ENCODE data around the gene SPOCK3. TPM values are rescaled to one million over a fixed set of nuclear protein-coding genes. Genes with fewer than 3 reads are reported as not detected.

SPOCK3 gene
- total RNA-seq, 1 donor from 2014 or later, result not detected

DNA sequence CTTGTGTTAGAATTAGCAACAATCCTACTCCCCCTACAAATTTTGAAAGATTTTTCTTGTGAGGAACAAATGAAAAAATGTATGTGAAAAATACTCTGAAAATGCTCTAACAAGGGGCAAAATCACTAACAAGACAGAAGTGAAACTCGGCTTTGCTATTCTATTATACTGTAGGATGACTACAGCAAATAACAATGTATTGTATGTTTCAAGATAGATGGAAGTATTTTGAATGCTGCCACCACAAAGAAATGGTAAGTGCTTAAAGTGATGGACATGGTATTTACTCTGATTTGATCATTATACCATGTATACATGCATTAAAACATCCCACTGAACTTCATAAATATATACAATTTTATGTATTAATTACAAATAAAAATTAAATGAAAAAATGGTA is 192.8 kb downstream of the SPOCK3 start:
- no peak for DNase-seq (ENCODE audit: low spot score)

DNA sequence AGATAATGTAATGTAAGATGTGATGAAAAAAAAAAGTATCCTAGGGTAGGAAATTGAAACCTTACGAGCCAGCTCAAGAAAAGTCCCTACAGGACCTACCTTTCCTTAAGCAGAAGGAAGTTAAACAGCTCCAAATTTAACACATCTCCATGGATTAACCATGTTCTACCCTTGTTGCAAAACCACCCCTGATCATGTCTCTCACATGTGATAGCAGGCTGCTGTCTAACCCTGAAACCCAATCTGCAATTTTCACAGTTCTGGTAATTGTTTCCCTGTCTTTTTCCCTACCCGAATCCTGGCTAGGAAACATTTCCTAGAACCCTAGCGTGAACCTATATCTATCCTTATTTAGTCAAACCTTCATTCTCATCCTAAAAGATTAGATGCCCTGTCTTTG is 198.9 kb downstream of the SPOCK3 start:
- DNase-seq (ENCODE audit: low spot score), result no peak

DNA sequence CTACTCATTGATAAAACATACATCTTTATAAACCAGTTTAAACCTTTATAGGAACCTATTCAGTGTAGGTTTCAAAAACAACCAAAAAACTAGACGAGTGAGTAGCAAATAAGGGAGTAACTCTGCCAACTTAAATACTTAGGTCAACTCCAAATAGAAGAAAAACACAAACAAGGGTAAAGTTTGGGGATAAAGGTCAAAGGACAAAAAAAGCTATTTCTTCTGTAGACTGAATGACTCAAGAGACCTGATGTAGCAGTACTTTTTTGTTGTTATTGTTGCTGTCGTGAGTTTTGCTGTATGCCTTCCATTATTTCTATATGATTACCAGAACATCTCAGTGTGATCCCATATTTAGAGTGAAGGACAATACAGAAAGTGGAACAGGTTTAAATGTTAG is 199.3 kb downstream of the SPOCK3 start:
- DNase-seq (ENCODE audit: low spot score), result no peak

DNA sequence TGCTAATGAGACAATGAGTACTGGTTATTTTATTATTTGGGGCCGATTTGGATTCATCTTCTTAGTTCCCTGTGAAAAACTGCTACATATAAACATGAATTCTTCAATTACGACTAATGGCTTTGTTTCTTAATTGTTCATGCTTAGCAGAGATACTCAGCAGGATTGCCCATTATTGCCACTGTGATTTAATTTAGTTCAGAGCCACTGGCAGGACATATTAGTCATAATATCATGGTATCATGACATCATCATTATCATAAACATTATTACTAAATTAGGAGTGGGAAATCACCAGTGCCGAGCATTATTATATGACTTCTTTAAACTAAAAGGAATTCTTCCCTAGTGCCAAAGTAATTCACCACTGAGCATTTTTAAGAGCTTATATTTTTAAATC is 201.4 kb downstream of the SPOCK3 start:
- no peak for DNase-seq (ENCODE audit: low spot score)

DNA sequence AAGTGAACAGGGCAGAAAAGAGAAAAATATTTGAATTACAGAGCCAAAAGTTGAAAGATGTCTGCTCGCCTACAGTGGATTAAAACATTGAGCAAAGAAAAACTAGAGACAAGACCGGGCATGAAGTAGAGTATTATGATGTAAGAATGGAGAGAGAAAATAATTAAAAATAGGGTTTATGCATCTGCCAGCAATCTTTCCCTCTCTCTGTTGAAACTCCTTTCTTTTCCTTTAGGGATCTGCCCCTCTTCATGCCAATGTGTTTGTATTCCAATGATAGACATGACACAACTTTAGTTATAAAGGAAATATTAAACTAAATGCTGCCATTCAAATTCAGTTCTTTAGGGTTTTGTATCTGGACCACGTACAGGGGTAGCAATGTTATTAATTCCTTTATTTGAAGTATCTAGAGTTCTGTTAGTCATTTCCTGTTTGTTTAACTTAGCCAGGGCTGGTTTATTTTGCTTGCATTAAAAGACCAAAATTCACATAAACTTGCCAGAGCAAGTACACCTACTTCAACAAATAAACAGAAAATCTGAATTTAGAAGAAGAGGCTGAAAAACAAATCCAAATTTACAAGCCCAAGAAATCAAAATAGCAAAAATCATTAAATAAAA is 202.6 kb downstream of the SPOCK3 start:
- DNase-seq (ENCODE audit: low spot score), result no peak

GRCh38 chr4:167028976-167029375 is 205.3 kb downstream of the SPOCK3 start:
- DNase-seq (ENCODE audit: low spot score), result no peak

DNA sequence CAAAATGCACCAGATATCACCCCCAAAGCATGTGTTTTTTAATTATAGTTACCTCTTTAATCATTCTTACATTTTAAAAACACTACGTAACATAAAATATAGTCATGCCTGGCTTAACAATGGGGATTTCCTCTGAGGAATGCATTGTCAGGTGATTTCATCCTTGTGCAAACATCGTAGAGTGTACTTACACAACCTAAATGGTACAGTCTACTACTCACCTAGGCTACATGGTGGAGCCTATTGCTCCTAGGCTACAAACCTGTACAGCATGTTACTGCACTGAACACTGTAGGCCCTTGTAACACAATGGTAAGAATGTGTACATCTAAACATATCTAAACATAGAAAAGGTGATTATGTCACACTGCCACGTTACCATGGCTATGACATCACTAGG is 208.6 kb downstream of the SPOCK3 start:
- DNase-seq (ENCODE audit: low spot score), result no peak

DNA sequence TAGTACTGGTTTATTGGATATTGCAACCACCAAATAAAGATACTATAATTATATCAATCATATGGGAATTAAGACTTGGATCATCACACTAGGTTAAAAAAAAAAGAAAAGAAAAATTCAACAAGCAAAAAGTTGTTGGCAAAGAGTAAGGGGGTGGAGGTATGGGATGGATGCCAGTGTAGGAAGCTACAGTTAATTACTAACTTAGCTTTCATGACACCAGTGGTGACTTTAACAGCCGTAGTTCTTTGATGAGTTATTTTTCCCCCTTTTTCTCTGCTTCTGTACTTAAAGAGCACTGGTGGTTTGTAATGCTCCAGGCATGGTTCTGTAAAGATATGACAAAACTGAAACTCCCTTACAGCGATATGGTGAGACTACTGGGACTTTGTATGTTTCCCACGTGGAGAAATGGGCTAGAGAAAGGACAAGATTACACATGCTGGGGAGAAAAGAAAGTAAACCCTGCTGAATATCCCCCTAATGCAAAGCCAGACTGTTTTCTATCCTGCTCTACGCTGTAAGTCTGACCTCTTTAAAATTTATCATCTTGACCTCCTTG is 210.8 kb downstream of the SPOCK3 start:
- DNase-seq (ENCODE audit: low spot score), result no peak

- no peak for DNase-seq (ENCODE audit: low spot score)
Measured at GRCh38 chr4:167021545-167022155, 212.6 kb downstream of the SPOCK3 start.

DNA sequence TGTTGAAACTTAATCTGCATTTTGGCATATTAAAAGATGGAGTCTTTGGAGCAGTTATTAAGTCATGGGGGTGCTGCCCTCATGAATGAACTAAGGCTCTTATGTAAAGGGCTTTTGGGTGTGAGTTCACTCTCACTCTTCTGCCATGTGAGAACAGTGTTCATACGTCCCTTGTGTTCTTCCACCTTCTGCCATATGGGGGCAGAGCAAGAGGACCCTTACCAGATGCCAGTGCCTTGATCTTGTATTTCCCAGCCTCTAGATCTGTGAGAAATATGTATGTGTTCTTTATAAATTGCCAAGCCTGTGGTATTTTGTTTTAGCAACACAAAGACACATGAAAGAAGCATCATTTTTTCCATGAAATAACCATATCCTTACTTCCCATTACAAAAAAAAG is 213.9 kb downstream of the SPOCK3 start:
- no peak for DNase-seq (ENCODE audit: low spot score)

- no peak for DNase-seq (ENCODE audit: low spot score)
Measured at GRCh38 chr4:167014944-167015343, 219.3 kb downstream of the SPOCK3 start.

DNA sequence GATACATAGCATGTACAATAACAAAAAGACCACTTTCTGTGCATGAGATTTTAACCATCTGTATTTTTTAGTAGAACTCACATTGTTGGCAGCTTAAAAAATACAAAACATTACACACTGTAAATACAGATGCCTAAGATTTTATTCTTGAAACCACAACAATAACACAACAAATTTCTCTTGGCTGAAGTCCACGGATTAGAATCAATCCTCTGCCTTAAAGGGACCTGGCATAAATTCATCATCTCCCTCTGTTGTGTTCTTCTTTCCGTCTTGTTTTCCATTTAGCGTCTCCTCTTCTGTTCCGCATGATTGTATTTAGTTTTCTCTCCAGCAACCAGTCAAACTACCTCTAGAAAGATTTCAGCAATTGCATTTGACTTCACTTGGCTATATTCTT is 231.0 kb downstream of the SPOCK3 start:
- DNase-seq (ENCODE audit: low spot score), result no peak

DNA sequence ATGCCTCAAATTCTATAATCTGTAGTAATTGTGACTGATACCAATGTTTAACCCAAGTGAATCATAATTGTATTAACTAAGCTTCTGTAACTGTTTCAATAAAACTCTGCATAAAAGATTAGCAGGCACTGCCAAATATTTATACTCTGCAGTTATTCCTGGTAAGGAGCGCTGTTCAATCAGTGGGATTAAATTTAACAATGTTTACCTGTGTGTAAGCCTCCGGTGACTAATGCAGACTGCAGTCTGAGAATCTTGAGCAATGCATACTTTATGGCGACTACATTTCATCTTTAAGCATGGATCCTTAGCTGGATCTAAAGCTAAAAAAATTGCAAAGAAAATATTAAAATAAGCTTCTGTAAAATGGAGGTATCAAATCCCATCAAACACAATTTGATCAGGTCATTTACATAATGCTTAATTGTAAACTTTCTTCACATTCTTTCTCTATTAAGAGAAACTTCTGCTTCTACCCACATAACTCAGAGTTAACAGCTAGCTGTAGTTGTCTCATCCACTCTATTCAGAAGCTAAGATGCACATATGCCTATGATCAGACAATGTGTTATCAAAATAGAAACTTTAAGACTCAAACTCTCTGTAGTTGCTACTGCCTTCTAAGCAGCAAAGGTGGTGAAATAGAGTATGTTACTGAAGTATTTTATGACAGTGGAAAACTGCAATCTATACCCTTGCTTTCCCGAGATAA is 234.0 kb downstream of the SPOCK3 start:
- no peak for DNase-seq (ENCODE audit: low spot score)

GRCh38 chr4:166996216-166996615 is 238.1 kb downstream of the SPOCK3 start:
- no peak for DNase-seq (ENCODE audit: low spot score)

DNA sequence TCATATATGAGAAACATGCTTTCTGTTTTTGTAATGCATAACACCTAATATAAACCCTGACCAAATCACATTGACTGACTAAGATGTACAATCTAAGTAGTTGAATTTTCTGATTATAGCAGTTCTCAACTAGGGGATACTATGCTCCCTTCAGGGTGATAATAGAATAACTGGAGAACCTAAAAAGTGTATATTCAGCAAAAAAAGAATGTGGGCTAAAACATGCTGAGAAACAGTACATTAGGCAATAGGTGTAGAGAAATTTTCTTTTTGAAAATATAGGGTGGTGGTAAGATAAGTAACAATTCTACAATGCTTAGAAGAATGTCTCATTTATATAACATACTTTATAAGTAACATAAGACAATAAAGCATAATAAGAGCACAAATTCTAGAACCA is 239.6 kb downstream of the SPOCK3 start:
- no peak for DNase-seq (ENCODE audit: low spot score)

GRCh38 chr4:166991006-166991561 is 243.2 kb downstream of the SPOCK3 start:
- DNase-seq (ENCODE audit: low spot score), result no peak

GRCh38 chr4:166989886-166990285 is 244.4 kb downstream of the SPOCK3 start:
- no peak for DNase-seq (ENCODE audit: low spot score)

- no peak for DNase-seq (ENCODE audit: low spot score)
Measured at GRCh38 chr4:166987026-166987425, 247.3 kb downstream of the SPOCK3 start.

DNA sequence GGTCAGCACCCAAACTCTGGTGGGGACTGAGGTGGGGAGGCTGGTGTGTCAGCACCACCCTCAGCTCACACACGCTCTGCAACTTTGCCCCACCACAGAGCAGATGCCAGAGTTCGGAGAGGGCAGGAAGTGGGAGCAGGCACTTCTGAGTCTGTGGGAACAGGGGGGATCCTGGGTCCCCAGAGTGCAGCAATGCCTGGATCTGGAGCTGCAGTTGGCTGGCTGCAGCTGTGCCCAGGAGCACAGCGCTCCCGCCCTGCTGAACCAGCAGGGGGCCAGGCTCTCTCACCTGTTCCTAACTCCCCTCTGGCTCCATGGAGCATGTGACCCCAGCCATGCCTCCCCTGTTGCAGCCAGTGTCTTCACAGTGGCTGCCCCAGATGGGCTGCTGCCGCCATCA is 252.4 kb downstream of the SPOCK3 start:
- no peak for DNase-seq (ENCODE audit: low spot score)

- no peak for DNase-seq (ENCODE audit: low spot score)
Measured at GRCh38 chr4:166980419-166980818, 253.9 kb downstream of the SPOCK3 start.

- DNase-seq (ENCODE audit: low spot score), result no peak
Measured at GRCh38 chr4:166977596-166977995, 256.7 kb downstream of the SPOCK3 start.

DNA sequence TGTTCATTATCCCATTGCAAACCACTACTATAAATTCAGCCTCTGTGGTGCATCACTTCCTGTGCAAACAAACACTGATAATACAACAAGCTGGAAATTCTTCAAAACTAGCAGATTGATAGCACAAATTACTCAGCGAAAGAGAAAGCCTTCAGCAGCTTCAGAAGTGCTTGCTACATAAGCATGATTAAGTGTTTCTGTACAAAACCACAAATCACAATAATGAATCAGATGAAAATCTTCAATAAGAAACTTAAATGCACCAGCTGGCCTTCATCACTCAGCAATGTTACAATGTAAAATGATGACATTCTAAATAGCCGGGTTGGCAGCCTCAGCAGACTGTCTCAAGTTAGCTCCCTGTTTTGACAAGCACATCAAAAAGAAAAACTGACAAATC is 262.2 kb downstream of the SPOCK3 start:
- DNase-seq (ENCODE audit: low spot score), result no peak
